HG03280 (cell line): ENCODE results near the gene SLCO3A1.

Source experiments
- ATAC-seq: cut with Tn5 transposase; IDR thresholded peaks from one replicate; pipeline ENCODE4 v1.9.1; 2021; ENCODE audit warnings: mild to moderate bottlenecking, moderate library complexity; ENCODE audit not compliant: unreplicated experiment

Gene SLCO3A1

GRCh38 chr15:91936927-91937326 lies 83.4 kb downstream of the SLCO3A1 start:
- no peak for ATAC-seq

- ATAC-seq, result no peak
These were observed 84.6 kb downstream of the SLCO3A1 start for GRCh38 chr15:91938136-91938535.

DNA sequence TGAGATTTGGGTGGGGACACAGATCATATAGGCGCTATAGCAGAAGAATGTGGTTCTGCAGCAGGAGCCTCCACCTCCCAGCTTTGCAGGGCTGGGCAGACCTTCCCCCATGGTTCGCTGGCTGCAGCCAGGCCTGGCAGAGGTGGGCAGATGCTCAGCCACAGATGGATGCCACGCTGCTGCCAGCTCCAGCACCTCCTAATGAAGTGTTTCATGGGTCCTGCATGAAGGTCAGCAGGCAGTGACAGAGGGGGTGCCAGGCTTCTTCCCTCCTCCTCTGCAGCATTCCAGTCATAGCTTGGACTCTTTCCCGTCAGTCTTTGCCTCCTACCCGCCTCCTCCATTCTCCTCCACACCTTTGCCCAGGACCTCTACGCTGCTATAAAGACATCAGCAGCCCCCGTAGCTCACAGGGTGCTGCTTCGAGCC lies 85.9 kb downstream of the SLCO3A1 start:
- no peak for ATAC-seq

- ATAC-seq, result no peak
These were observed 87.2 kb downstream of the SLCO3A1 start for GRCh38 chr15:91940496-91941381.

- no peak for ATAC-seq
These were observed 88.6 kb downstream of the SLCO3A1 start for GRCh38 chr15:91941871-91942658.

DNA sequence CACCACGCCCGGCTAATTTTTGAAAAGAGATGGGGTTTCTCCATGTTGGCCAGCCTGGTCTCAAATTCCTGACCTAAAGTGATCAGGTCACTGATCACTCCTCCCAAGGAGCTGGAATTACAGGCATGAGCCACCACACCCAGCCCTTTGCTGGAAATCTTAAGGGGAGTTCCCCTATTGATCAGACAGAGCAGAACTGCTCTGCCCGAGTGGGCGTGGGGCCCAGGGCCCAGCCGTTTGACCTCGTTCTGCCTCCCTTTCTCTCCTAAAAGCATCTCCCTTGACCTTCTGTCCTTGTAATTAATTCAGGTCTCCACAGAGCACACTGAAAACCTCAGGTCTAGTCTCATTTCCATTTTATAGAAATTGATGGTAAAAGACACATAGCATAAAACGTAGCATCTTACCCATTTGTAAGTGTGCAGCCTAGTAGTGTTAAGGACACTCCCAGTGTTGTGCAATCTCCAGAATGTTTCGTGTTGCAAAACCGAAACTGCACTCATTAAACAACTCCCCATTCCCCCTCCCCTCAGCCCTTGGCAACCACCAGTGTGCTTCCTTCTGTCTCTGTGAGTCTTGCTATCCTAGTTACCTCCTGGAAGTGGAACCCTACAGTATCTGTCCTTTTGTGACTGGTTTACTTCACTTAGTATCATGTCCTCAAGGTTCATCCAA lies 89.3 kb downstream of the SLCO3A1 start:
- ATAC-seq, result peak; percentile 64

DNA sequence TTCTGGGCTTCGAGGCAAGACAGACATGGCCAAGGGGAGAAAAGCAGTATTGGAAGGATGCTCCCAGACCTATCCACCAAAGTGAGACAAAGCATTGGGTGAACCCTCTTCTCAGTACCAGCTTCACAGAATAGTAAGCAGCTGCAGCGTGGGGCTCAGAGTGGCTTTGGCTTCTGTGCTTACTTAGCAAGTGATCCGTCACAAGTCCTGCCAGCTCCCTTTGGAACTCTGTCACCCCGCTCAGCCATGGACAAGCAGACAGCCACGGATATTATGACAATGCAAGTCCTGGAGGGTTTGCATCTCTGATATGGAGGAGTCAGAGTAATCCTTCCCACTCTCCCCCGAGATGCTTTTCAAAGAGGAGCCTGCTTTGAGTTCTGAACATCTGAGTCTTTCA lies 90.8 kb downstream of the SLCO3A1 start:
- ATAC-seq, result no peak

DNA sequence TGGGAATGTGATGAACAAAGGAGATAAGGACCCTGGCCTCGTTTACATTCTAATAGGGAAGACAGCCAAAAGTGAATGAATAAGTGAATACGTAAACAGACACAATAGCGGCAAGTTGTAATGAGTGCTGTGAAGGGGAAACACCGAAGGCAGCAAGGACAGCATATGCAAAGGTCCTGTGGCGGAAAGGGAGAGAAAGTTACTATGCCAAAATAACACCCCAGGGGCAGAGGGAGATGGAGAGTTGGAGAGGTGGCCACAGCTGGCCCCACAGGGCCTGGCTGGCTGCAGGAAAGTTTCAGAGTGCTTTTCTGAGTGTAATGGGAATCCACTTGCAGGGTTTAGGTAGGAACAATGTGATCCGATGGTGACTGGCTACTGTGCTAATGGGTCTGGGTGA lies 91.9 kb downstream of the SLCO3A1 start:
- ATAC-seq, result no peak

GRCh38 chr15:91946075-91946474 lies 92.6 kb downstream of the SLCO3A1 start:
- no peak for ATAC-seq

DNA sequence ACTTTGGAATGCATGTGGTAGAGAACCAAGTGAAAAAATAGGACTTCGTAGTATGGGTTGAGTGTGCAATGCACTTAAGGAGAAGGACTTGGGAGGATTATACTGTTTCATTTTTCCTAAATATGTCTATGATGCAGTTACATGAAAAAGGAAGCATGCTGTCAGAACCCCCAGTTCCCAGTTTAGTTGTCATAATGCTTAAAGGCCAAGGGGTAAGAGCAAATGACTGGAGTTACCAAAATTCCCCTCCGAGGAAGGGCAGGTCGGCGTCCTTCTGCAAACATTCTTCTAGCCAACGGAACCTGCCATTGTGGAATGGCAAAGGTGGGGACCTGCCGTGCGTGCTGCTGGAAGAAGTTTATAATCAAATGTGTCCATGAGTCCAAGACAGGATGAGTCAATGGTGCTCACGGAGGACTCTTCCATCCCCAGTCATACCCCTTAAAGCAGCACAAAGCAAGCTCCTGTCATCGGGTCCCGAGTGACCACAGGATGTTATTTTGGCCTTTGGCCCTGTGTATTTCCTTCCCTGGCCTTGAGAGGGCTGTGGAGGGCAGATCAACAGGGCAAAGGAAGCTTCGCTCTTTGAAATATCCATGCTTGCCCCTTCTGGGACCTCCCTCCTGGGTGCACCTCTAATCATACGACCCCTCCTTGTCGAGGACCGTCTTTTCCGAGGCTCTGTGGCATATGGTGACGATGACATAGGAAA lies 93.2 kb downstream of the SLCO3A1 start:
- ATAC-seq, result no peak

DNA sequence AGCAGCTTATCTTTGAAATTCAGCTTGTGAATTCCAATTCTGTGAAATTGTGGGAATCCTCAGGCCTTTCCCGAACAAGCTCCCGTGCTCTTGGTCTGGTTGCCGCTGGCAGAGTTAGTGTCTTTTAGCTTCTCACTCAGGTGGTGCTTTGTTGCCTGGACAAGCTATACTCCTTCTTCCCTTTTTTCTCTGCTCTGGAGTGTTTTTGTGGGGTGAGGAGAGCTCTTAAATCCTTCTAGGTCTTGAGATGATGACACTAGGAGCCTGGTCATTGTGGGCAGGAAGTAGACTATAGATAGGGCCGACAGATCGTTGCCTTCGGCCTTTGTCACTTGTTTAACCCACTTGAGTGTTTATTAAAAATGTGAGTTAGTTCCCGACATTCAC lies 93.8 kb downstream of the SLCO3A1 start:
- ATAC-seq, result no peak

GRCh38 chr15:91947683-91948608 lies 94.4 kb downstream of the SLCO3A1 start:
- ATAC-seq, result no peak

- no peak for ATAC-seq
These were observed 95.9 kb downstream of the SLCO3A1 start for GRCh38 chr15:91949361-91949760.

GRCh38 chr15:91950054-91950453 lies 96.5 kb downstream of the SLCO3A1 start:
- no peak for ATAC-seq

DNA sequence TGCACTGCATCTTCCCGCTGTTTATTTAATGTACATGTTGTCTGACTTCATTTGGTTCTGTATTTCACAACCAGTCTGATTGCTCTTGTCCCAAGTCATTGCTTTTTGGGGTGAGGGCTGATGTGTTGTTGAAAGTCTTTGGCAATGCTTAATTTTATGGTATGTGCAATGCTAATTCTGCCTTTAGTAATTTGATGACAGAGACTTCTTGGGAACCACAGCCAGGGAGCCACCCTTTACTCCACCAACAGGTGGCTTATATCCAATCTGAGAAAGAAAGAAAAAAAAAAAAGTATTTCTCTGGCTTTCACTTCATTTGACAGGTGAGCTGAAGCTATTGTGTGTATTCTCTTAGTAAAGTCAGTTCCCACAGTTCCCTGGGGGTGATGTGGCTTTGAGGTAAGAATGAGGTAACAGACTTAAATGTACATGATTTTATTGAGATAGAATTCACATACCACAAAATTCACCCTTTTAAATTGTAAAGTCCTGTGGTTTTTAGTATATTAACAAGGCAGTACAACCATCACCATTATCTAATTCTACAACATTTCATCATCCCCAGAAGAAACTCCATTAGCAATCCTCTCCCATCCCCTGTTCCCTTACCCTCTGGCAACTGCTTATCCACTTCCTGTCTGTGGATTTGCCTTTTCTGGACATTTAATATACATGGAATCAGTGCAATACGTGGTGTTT lies 97.3 kb downstream of the SLCO3A1 start:
- ATAC-seq, result no peak

- no peak for ATAC-seq
These were observed 98.7 kb downstream of the SLCO3A1 start for GRCh38 chr15:91952216-91952615.

DNA sequence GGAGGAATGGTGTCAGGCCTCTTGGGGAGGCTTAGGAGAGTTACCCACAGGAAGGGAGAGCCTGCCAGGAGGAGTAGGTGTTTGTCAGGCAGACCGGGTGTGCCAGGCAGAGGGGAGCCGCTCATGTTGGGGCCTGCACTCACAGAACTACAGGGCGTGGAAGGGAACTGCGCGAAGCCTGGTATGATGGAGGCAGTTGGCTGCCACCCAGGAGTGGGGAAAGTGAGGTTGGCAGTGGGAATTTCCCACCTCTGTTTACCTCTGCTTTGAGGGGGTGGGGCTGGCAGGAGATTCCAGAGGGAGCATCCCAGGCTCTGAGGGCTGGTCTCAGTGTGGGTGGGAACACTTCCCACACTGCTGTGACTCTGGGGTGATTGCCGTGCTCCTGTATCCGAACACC lies 99.9 kb downstream of the SLCO3A1 start:
- no peak for ATAC-seq

- no peak for ATAC-seq
These were observed 100.8 kb downstream of the SLCO3A1 start for GRCh38 chr15:91954292-91954691.

- ATAC-seq, result no peak
These were observed 102.7 kb downstream of the SLCO3A1 start for GRCh38 chr15:91956026-91956723.
